ENCODE data around the gene FGFBP2. TPM values are rescaled to one million over a fixed set of nuclear protein-coding genes. Genes with fewer than 3 reads are reported as not detected.
A peak's percentile ranks its signal among the peaks of the same experiment; 100 is the strongest.

FGFBP2 gene, protein sequence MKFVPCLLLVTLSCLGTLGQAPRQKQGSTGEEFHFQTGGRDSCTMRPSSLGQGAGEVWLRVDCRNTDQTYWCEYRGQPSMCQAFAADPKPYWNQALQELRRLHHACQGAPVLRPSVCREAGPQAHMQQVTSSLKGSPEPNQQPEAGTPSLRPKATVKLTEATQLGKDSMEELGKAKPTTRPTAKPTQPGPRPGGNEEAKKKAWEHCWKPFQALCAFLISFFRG
- 1 to 10 TPM; 2.0 to 9.0 TPM for total RNA-seq

DNA sequence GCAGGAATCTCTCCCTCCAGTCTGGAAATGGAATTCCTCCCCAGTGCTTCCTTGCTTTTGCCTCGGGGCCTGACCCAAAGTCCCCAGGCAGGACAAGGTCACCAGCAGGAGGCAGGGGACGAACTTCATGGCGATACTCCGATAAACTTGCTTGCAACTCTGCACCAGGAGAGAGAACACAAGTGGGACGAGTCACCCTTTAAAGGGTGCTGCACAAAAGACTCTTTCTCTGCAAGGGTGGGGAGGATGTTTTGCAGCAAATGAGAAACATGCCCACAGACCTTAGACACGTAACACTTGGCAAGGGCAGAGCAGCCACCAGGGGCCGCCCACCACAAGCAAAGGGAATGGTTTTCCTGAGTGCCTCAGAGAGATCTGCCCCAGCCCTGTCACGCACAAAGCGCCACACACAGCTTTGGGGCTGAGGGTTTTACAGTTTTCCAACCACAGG is at the start of gene FGFBP2:
Gene FGFBP2, minus strand, starts transcription at position 175 of the 451 bp plus-strand sequence. Its CDS starts 46 bp downstream, at position 129.
- H3K27me3 Mint-ChIP-seq: peaks cover 33% of the 10 kb centered on the region
- DNase-seq (peak; percentile 87), ATAC-seq (peak; percentile 87)
- peak within 1 kb of the TSS; percentile 51 for H3K4me3 Mint-ChIP-seq
- H3K36me3 Mint-ChIP-seq: no peaks in the 10 kb centered on the region
- H3K4me1 Mint-ChIP-seq: peaks cover 28% of the 10 kb centered on the region
- no peaks in the 10 kb centered on the region for H3K9me3 Mint-ChIP-seq (ENCODE audit: low read depth)
- H3K27ac Mint-ChIP-seq: peak within 1 kb of the TSS; percentile 56
- CTCF ChIA-PET: interaction anchor here (0.8 to 5.8 kb wide), 9 partner anchors 14 to 302 kb away, joined by 3 to 59 read pairs (median 4); no protein-coding TSS in a partner anchor

DNA sequence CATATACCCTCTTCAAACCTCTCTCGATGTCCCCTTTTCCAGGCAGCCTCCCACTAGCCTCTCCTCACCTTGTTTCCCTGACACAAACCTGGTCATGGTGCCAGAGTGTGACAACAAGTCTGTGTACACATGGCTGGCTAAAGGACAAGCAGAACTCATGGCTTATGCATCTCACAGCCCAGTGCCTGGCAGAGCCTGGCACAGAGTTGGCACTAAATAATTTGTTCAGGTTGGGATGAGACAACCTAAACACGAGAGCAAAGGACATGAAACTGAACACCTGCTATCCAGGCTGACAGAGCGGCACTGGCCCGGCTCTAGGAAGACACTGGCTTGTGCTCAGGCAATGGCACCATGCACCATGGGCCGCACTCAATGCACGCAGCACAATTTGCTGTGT is 48.2 kb upstream of the FGFBP2 start:
- no peaks in the 10 kb centered on the region for H3K9me3 Mint-ChIP-seq (ENCODE audit: low read depth)
- peaks cover 27% of the 10 kb centered on the region for H3K27me3 Mint-ChIP-seq
- H3K27ac Mint-ChIP-seq: no peak overlapping the region
- CTCF ChIA-PET: no interaction called here
- DNase-seq: no peak
- no peak overlapping the region for H3K4me3 Mint-ChIP-seq
- no peaks in the 10 kb centered on the region for H3K4me1 Mint-ChIP-seq
- H3K36me3 Mint-ChIP-seq: no peaks in the 10 kb centered on the region
- no peak for ATAC-seq

DNA sequence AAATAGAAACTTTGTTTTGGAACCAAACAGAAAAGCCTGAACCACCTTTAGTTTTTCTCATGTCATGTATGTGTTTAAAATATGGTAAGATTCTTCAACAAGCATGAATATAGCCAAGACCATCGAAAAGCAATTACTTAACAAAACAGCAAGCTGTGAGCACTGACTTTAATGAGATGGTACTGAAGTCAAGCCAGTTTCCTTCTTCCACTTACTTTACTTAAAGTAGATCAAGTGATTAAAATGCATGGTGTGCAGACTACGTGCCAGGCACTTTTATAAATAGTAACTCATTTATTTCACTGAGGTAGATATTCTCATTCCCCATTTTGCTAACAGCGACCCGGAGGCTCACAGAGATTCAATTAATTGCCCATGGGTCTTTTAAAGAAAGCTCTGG is 46.2 kb upstream of the FGFBP2 start:
- no peak for DNase-seq
- Mint-ChIP-seq H3K36me3 (no peaks in the 10 kb centered on the region), H3K4me3 (no peak overlapping the region), H3K9me3 (ENCODE audit: low read depth) (no peaks in the 10 kb centered on the region), H3K27ac (no peak overlapping the region), H3K4me1 (no peaks in the 10 kb centered on the region), H3K27me3 (peaks cover 31% of the 10 kb centered on the region)
- no peak for ATAC-seq
- CTCF ChIA-PET: no interaction called here

- CTCF ChIA-PET: interaction anchor here (0.5 to 1.4 kb wide), 4 partner anchors 14 to 125 kb away, joined by 3 to 4 read pairs (median 3); no protein-coding TSS in a partner anchor
- Mint-ChIP-seq H3K27ac (no peak overlapping the region), H3K4me1 (no peaks in the 10 kb centered on the region), H3K27me3 (peaks cover 30% of the 10 kb centered on the region), H3K4me3 (no peak overlapping the region), H3K36me3 (no peaks in the 10 kb centered on the region), H3K9me3 (ENCODE audit: low read depth) (no peaks in the 10 kb centered on the region)
- ATAC-seq (no peak), DNase-seq (no peak)
Measured at GRCh38 chr4:16007471-16008095, 44.6 kb upstream of the FGFBP2 start.

DNA sequence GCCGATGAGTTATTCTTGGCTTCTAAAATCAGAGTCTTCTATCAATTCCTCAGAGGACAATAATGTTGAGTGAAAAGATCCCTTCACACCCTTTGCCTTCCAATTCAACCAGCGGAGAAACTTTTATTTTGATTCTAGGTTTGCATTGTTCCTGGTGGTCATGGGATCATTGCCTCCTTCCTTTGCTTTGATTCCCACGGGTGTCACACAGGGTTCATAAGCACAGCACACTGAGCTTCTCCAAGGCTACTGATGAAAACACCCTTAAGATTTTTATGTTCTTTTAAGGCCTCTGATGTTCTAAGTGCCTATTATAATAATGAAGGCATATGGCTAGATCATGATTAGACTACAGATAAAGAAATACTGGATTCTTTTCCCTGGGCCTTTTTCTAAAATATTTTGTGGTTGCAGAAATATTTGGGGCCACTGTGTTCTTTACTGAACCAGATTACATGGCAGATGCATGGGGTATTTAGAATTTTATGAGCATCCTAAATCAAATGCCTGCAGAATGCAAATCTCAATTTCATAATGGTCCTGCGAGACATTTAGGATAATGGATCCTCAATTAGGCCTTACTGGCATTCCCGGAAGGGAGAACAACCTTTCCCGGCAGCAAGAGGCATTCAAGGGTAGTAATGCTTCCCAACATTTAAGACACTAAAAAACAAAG is 43.9 kb upstream of the FGFBP2 start:
- DNase-seq (no peak), ATAC-seq (no peak)
- Mint-ChIP-seq H3K4me3 (no peak overlapping the region), H3K36me3 (no peaks in the 10 kb centered on the region), H3K9me3 (ENCODE audit: low read depth) (no peaks in the 10 kb centered on the region), H3K4me1 (no peaks in the 10 kb centered on the region), H3K27ac (no peak overlapping the region), H3K27me3 (peaks cover 30% of the 10 kb centered on the region)
- CTCF ChIA-PET: interaction anchor here (1.4 kb wide), 1 partner anchor 124 kb away, joined by 4 read pairs; no protein-coding TSS in a partner anchor

GRCh38 chr4:16005676-16006075 is 42.7 kb upstream of the FGFBP2 start:
- H3K4me3 Mint-ChIP-seq: no peak overlapping the region
- H3K27me3 Mint-ChIP-seq: peaks cover 28% of the 10 kb centered on the region
- no peaks in the 10 kb centered on the region for H3K9me3 Mint-ChIP-seq (ENCODE audit: low read depth)
- H3K4me1 Mint-ChIP-seq: no peaks in the 10 kb centered on the region
- CTCF ChIA-PET: interaction anchor here (0.6 to 1.7 kb wide), 7 partner anchors 13 to 259 kb away, joined by 3 to 5 read pairs (median 3); no protein-coding TSS in a partner anchor
- DNase-seq (no peak), ATAC-seq (no peak)
- no peaks in the 10 kb centered on the region for H3K36me3 Mint-ChIP-seq
- H3K27ac Mint-ChIP-seq: no peak overlapping the region

GRCh38 chr4:16001484-16001858 is 38.5 kb upstream of the FGFBP2 start:
- H3K9me3 Mint-ChIP-seq (ENCODE audit: low read depth): no peaks in the 10 kb centered on the region
- DNase-seq: peak; percentile 69
- peaks cover 20% of the 10 kb centered on the region for H3K27me3 Mint-ChIP-seq
- ATAC-seq: peak; percentile 94
- H3K36me3 Mint-ChIP-seq: no peaks in the 10 kb centered on the region
- no peaks in the 10 kb centered on the region for H3K4me1 Mint-ChIP-seq
- CTCF ChIA-PET: interaction anchor here (0.6 to 3.4 kb wide), 29 partner anchors 9 to 770 kb away, joined by 3 to 59 read pairs (median 4); partner anchors contain the start of genes FGFBP1 and FGFBP2
- no peak overlapping the region for H3K4me3 Mint-ChIP-seq
- no peak overlapping the region for H3K27ac Mint-ChIP-seq

GRCh38 chr4:16000708-16001483 is 37.9 kb upstream of the FGFBP2 start:
- ATAC-seq: peak; percentile 25
- peaks cover 19% of the 10 kb centered on the region for H3K27me3 Mint-ChIP-seq
- no peaks in the 10 kb centered on the region for H3K4me1 Mint-ChIP-seq
- no peak overlapping the region for H3K27ac Mint-ChIP-seq
- H3K4me3 Mint-ChIP-seq: no peak overlapping the region
- CTCF ChIA-PET: interaction anchor here (0.6 to 3.4 kb wide), 23 partner anchors 9 to 770 kb away, joined by 3 to 59 read pairs (median 4); partner anchors contain the start of genes FGFBP1 and FGFBP2
- DNase-seq: no peak
- H3K36me3 Mint-ChIP-seq: no peaks in the 10 kb centered on the region
- no peaks in the 10 kb centered on the region for H3K9me3 Mint-ChIP-seq (ENCODE audit: low read depth)

DNA sequence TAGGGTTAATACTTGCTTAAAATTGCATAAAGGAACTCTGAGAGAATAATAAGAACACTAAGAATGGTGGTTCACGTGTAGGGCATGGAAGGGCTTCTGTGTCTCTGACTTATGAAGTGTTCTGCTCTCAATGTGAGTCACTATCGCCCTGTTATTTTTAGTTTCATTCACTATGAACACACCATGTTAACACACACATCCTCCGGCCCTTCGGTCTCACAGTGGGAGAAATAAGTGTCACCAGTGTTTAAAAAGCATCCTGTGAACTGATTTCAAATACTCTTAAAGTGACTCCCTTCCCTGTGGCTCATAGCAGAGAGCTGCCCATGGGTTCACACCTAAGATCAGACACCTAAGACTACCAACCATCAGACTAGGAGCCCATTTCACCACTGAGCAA is 33.8 kb upstream of the FGFBP2 start:
- Mint-ChIP-seq H3K4me1 (peaks cover 3% of the 10 kb centered on the region), H3K4me3 (no peak overlapping the region), H3K9me3 (ENCODE audit: low read depth) (no peaks in the 10 kb centered on the region), H3K27me3 (peaks cover 35% of the 10 kb centered on the region), H3K36me3 (no peaks in the 10 kb centered on the region), H3K27ac (no peak overlapping the region)
- DNase-seq: no peak
- CTCF ChIA-PET: interaction anchor here (1.1 to 5.2 kb wide), 4 partner anchors 14 to 191 kb away, joined by 3 to 24 read pairs (median 6); no protein-coding TSS in a partner anchor
- ATAC-seq: no peak

DNA sequence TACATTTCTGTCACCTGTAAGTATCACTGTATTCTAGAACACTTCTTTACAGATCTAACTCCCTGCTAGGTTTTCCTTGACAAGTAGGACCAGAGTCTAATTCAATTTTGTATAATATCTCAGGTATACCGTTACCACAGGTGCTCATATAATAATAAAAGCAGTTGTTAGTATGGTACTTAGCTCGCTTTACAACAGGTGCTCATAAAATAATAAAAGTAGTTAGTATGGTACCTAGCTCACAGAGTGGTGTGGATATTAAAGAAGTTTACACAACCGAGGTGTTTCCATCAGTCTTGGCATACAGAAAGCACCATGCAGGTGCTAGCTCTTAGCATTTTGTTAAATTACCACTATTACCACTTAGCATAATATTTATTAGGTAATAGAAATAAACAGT is 32.9 kb upstream of the FGFBP2 start:
- peaks cover 3% of the 10 kb centered on the region for H3K4me1 Mint-ChIP-seq
- no peak for ATAC-seq
- no peak for DNase-seq
- peaks cover 43% of the 10 kb centered on the region for H3K27me3 Mint-ChIP-seq
- no peaks in the 10 kb centered on the region for H3K36me3 Mint-ChIP-seq
- no peak overlapping the region for H3K27ac Mint-ChIP-seq
- H3K9me3 Mint-ChIP-seq (ENCODE audit: low read depth): no peaks in the 10 kb centered on the region
- CTCF ChIA-PET: interaction anchor here (1.1 to 5.2 kb wide), 4 partner anchors 13 to 190 kb away, joined by 3 to 24 read pairs (median 6); no protein-coding TSS in a partner anchor
- H3K4me3 Mint-ChIP-seq: no peak overlapping the region

GRCh38 chr4:15992167-15992485 is 29.2 kb upstream of the FGFBP2 start:
- H3K9me3 Mint-ChIP-seq (ENCODE audit: low read depth): no peaks in the 10 kb centered on the region

GRCh38 chr4:15990570-15991285 is 27.8 kb upstream of the FGFBP2 start:
- DNase-seq (no peak), ATAC-seq (no peak)
- CTCF ChIA-PET: interaction anchor here (0.9 to 1.0 kb wide), 2 partner anchors 10 to 11 kb away, joined by 3 to 4 read pairs; no protein-coding TSS in a partner anchor
- Mint-ChIP-seq H3K4me3 (no peak overlapping the region), H3K27ac (no peak overlapping the region), H3K4me1 (peaks cover 3% of the 10 kb centered on the region), H3K9me3 (ENCODE audit: low read depth) (no peaks in the 10 kb centered on the region), H3K36me3 (no peaks in the 10 kb centered on the region), H3K27me3 (peaks cover 58% of the 10 kb centered on the region)

More at GRCh38 chr4:15992167-15992485, 29.2 kb upstream of the FGFBP2 start:
- DNase-seq (no peak), ATAC-seq (no peak)
- CTCF ChIA-PET: interaction anchor here (0.7 to 1.5 kb wide), 3 partner anchors 9 to 14 kb away, joined by 3 to 7 read pairs (median 3); no protein-coding TSS in a partner anchor
- Mint-ChIP-seq H3K4me1 (peaks cover 3% of the 10 kb centered on the region), H3K36me3 (no peaks in the 10 kb centered on the region), H3K4me3 (no peak overlapping the region), H3K27ac (no peak overlapping the region), H3K27me3 (peaks cover 52% of the 10 kb centered on the region)

All from activated CD8-positive, alpha-beta memory T cell treated with anti-CD3 and anti-CD28 coated beads, Interleukin-2, amount 10 ng/mL, durations not matched to agents 7 days and 5 days (primary cell).